GM19452 (cell line): ENCODE results near the gene RBM47.
"Not testable (repeated sequence)": the region's sequence is repeated elsewhere in the genome, so short reads cannot be mapped to it uniquely, and the experiment has no call there.

ENCODE experiments used
- ATAC-seq: cut with Tn5 transposase; IDR thresholded peaks from one replicate; pipeline ENCODE4 v1.9.1; 2021; ENCODE audit not compliant: unreplicated experiment

Gene RBM47

GRCh38 chr4:40564815-40565483 is 64.7 kb downstream of the RBM47 start:
- ATAC-seq: no peak

GRCh38 chr4:40564004-40564403 is 65.7 kb downstream of the RBM47 start:
- ATAC-seq: no peak

GRCh38 chr4:40563401-40563800 is 66.3 kb downstream of the RBM47 start:
- ATAC-seq: no peak

GRCh38 chr4:40562681-40563080 is 67.0 kb downstream of the RBM47 start:
- ATAC-seq: no peak

- no peak for ATAC-seq
Observed at GRCh38 chr4:40562208-40562607, 67.5 kb downstream of the RBM47 start.

- not testable (repeated sequence) for ATAC-seq
Observed at GRCh38 chr4:40561543-40562177, 68.0 kb downstream of the RBM47 start.

GRCh38 chr4:40559585-40560465 is 69.8 kb downstream of the RBM47 start:
- ATAC-seq: peak; percentile 83

GRCh38 chr4:40557736-40558135 is 71.9 kb downstream of the RBM47 start:
- ATAC-seq: no peak

- no peak for ATAC-seq
Observed at GRCh38 chr4:40555176-40555900, 74.3 kb downstream of the RBM47 start.

- not testable (repeated sequence) for ATAC-seq
Observed at GRCh38 chr4:40554641-40555040, 75.0 kb downstream of the RBM47 start.

GRCh38 chr4:40553995-40554394 is 75.7 kb downstream of the RBM47 start:
- ATAC-seq: no peak

GRCh38 chr4:40552536-40552935 is 77.1 kb downstream of the RBM47 start:
- ATAC-seq: no peak

- ATAC-seq: not testable (repeated sequence)
Observed at GRCh38 chr4:40551568-40552136, 78.0 kb downstream of the RBM47 start.

- ATAC-seq: peak; percentile 70
Observed at GRCh38 chr4:40550948-40551462, 78.7 kb downstream of the RBM47 start.

- no peak for ATAC-seq
Observed at GRCh38 chr4:40550196-40550595, 79.5 kb downstream of the RBM47 start.

GRCh38 chr4:40548256-40548655 is 81.4 kb downstream of the RBM47 start:
- ATAC-seq: no peak

- ATAC-seq: no peak
Observed at GRCh38 chr4:40547789-40548132, 81.9 kb downstream of the RBM47 start.

- no peak for ATAC-seq
Observed at GRCh38 chr4:40546969-40547788, 82.5 kb downstream of the RBM47 start.

- ATAC-seq: no peak
Observed at GRCh38 chr4:40546506-40546905, 83.2 kb downstream of the RBM47 start.

- ATAC-seq: not testable (repeated sequence)
Observed at GRCh38 chr4:40545487-40545886, 84.2 kb downstream of the RBM47 start.
